ENCODE results near the gene TMEM120A.

DNA sequence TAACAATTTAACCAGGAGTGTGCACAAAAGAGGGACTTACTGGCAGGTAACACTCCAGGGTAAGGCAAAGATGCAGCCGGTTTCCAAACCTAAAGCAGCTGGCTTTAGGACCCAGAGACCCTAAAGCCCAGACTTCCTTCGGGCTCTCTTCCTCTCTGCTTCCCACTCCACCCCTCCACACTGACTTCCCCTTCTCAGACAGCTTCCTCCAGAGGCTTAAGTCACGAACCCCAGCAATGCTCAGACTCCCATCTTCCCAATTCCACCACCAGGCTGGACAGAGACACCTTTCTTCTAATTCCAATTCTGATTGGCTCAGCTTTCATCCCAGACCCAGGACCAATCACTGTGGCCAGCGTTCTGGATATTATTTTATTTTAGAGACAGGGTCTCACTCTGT lies 28.6 kb upstream of the TMEM120A start:
- TF ChIP-seq, protein P1, sequence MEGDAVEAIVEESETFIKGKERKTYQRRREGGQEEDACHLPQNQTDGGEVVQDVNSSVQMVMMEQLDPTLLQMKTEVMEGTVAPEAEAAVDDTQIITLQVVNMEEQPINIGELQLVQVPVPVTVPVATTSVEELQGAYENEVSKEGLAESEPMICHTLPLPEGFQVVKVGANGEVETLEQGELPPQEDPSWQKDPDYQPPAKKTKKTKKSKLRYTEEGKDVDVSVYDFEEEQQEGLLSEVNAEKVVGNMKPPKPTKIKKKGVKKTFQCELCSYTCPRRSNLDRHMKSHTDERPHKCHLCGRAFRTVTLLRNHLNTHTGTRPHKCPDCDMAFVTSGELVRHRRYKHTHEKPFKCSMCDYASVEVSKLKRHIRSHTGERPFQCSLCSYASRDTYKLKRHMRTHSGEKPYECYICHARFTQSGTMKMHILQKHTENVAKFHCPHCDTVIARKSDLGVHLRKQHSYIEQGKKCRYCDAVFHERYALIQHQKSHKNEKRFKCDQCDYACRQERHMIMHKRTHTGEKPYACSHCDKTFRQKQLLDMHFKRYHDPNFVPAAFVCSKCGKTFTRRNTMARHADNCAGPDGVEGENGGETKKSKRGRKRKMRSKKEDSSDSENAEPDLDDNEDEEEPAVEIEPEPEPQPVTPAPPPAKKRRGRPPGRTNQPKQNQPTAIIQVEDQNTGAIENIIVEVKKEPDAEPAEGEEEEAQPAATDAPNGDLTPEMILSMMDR (IDR thresholded peaks at IDR 0.05; ENCODE audit: borderline replicate concordance, extremely low read depth, low read length, poor library complexity, severe bottlenecking) = no peak
- no peak for TF ChIP-seq EZH2 (IDR thresholded peaks at IDR 0.05; ENCODE audit: borderline replicate concordance, low read depth, low read length, severe bottlenecking)
